ENCODE data around the gene ACACA.

The ACACA gene

DNA sequence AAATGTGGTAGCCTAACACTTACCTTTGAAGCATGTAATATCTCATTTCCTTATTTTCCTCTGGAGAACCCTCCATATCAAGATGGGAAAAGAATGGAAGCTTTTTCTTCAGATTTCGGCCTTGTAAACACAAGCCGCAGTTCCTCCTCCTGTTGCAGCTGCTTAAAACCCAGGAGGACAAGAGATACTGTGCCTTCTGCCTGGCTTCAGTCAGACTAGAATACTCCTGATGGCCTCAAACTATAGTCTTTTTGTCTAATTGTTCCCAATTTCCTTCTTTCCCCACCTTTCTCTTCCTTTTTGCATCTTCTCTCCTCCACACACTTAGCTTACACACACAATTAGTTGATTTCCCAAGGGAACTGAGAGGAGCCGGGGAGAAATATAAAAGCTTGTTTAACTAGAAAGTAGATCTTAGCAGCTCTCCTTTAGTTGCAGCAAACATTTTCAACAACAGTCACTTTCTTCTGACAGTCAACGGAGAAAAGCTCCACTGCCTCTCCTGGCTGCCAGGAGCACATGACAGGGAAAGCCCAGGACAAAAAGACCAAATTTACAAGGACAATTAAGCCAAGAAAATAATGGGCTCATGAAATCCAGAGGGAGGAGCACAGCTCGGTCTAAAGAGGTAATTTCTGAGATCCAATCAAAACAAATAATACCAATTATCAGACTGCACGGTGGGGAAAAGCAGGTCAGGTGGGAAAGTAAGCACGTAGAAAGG is 107.2 kb downstream of the ACACA start:
- in situ Hi-C loops (cut with MboI; ENCODE audit: low sequenced_read_pairs), result no loop called here

DNA sequence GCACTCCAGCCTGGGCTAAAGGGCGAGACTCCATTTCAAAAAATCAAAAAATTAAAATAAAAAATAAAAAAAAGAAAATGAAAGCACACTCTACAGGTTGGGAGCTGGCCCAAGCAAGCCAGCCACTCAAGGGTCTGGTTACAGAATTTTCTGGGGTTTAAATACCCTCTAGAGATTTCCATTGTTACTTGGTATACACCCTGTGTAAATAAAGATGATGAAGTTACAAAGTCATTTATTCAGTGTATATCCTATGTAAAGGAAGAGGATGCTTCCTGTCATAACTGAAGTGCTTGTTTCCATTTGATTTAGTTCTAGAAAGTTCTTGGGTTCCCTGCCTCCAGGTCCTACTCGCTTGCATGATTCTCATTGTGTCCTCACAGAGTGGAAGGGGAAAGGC is 110.7 kb downstream of the ACACA start:
- in situ Hi-C loops (cut with MboI; ENCODE audit: low sequenced_read_pairs), result no loop called here

DNA sequence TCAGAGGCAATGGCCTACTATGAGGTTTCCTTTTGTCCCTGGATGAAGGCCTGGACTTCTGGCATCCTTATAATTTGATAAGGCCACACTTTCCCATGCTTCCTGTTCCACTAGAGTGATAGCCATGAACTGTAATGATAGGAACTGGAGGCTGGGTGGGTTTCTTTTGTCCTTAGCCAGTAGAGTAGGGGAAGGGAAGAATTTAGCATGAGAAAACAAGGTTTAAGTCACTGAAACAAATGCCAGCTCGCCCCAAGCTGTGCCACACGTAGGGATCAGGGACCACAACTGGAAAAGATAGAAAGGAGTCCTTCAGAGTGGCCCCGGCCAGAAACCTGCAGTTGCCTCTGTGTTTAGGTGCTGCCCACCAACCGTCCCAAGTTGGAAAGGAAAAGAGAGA is 111.7 kb downstream of the ACACA start:
- in situ Hi-C loops (cut with MboI; ENCODE audit: low sequenced_read_pairs), result no loop called here

DNA sequence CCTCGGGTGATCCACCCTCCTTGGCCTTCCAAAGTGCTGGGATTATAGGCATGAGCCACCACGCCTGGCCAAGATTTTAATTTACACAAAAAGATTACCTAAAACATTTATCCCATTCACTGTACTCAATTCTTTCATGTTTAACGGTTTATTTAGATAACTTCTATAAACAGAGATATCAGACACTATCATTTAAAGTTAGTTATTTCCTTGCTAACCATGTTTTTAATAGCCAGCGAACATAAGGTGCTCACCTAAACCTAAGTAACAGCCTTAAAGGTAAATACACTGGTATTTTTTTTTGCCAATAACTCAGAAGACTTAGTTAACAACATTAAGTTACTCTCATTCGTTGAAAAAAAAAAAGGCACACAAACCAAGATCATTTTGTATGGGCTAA is 112.9 kb downstream of the ACACA start:
- in situ Hi-C loops (cut with MboI; ENCODE audit: low sequenced_read_pairs), result no loop called here

DNA sequence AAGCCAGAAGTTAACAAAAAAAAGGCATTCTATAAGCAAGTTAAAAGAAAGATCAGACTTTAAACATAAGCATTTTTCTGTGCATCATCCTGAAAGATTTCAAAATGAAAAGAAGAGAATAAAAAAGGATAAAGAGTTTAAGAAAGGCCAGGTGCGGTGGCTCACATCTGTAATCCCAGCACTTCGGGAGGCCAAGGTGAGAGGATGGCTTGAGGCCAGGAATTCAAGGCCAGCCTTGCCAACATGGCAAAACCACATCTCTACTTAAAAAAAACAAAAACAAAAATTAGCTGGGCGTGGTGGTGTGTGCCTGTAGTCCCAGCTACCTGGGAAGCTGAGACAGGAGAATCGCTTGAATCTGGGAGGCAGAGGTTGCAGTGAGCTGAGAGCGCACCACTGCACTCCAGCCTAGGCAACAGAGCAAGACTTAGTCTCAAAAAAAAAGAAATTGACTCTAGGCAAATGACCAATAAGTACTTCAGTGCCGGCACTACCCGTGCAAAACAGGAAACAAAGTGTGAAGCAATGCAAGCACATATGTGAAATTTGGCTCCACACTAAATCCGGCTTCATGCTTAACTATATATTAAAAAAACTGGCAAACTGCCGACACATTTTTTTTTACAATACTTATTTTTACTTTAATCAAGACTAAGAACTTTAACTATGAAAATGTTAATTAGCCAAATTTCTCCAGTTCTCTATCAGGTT is 114.1 kb downstream of the ACACA start:
- in situ Hi-C loops (cut with MboI; ENCODE audit: low sequenced_read_pairs), result no loop called here

DNA sequence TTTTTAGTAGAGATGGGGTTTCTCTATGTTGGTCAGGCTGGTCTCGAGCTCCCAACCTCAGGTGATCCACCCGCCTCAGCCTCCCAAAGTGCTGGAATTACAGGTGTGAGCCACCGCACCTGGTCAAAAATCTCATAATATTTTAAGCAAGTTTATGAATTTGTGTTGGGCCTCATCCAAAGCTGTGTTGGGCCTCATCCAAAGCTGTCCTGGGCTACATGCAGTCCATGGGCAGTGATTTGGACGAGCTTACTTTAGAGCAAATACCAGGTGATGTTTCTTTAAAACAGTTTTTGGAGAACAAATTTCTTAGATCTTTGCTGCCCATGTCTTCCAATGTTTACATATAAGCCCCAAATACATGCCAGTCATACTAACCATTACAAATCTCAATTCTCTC is 115.3 kb downstream of the ACACA start:
- in situ Hi-C loops (cut with MboI; ENCODE audit: low sequenced_read_pairs), result no loop called here

DNA sequence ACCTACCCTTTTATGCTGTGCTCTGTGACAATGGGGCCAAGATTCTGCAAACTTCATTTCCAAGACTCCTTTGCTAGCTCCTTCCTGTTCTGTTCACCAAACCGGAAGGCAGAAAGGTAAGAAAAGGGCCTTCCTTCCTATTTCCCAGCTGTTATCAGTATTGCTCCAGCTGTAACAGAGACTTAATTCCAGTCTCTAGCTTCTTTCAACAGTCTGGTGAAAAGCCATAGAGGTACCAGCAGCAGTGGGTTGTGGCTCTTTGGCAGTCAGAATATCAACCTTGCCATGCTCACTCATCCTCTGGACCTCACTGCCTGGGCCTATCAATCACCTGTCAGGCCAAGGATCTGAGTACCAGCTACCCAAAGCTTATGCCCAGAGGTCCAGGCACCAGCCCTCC is 120.2 kb downstream of the ACACA start:
- in situ Hi-C loops (cut with MboI; ENCODE audit: low sequenced_read_pairs), result no loop called here

DNA sequence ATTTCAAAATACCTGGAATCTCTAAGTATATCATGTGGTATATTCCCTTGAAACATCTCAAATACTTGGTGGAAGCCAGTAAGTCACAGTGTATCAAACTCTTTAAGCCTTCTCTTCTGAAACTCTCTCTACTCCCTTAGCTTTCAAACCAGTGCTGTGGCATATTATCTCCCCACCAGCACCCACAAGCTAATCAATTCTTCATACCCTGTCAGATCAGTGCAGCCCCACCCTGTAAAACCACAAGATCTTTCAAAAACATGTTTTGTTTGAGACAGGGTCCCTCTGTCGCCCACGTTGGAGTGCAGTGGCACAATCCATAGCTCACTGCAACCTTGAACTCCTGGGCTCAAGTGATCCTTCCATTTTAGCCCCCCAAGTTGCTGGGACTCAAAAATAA is 122.4 kb downstream of the ACACA start:
- in situ Hi-C loops (cut with MboI; ENCODE audit: low sequenced_read_pairs), result no loop called here

DNA sequence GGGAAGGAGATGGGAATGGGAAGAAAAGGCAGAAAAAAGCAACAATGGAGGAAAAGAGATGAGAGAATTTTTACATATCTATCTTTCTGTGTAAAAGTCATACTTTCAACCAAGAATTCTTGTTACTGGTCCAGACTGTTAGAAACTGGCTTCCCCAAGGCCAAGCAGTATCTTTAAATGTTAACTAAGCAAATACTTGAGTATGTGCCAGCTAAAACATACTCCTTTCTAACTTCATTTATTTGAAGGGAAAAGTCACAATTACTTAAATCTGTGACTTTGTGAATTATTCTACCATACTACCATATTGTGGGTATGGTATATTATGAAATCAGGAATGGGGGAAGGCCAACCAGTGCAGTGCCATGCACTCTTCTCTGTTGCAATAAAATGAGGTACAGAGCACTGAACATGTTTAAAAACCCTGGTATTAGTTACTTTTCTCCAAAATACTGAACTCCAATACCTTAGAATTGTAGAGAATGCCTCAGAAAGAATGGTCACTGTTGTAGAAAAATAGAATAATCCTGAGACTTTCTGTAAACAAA is 123.1 kb downstream of the ACACA start:
- in situ Hi-C loops (cut with MboI; ENCODE audit: low sequenced_read_pairs), result no loop called here

DNA sequence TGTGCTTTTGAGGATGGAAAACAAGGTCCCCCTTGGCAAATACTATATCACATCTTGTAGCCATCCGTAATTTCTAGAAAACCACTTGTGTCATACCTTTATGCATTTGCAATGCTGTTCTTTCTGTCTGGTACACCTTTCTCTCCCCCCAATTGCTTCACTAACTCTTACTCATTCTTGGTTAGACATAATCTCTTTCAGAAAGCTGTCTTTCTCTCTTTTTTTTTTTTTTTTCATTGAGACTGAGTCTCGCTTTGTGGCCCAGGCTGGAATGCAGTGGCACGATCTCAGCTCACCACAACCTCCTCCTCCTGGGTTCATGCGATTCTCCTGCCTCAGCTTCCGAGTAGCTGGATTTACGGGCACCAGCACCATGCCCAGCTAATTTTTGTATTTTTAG is 125.8 kb downstream of the ACACA start:
- in situ Hi-C loops (cut with MboI; ENCODE audit: low sequenced_read_pairs), result no loop called here

DNA sequence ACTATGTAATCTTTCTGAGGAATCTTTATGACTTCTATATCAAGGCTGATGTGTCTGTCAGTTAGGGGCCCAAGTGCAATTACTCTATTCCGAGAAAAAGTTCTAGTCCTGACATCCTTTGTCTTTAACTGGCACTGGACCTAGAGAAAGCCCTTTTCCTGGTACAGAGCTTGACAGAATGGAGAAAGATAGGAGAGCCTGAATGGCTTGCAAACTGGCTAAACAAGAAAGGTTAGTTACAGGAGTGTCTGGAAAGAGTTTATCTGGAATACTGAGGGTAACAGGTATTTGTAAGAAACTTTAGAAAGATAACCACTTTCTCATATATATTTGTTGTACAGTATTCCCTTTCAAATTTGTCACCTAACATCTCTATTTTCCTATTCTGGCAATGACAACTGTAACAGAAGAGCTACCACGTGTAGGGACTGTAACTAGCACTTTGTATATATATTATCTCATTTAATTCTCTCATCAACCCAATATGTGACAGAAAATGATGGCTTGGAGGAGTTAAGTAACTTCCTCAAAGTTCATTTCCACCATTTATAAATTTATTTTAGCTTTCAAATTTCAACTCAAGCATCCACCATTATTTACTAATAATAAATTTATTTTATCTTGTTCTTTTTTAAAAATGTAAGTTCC is 128.3 kb downstream of the ACACA start:
- in situ Hi-C loops (cut with MboI; ENCODE audit: low sequenced_read_pairs), result no loop called here

DNA sequence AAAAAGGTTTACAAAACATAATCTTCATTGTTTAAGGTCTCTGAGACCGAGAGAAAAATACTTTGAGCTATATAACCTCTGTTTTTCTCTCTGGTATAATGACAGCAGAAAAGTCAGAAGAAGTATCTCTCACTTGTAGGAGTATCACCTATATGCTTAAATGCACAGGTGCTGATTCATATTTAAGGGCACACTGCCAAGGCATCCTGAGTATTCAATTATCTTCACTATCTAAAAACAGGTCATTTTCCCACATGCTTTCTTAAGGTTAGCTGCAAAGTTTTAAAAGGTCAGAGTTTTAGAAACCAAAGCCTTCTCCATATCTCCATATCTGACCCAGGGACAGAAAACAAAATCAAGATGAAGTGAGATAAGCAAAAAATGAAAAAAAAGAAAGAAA is 130.2 kb downstream of the ACACA start:
- in situ Hi-C loops (cut with MboI; ENCODE audit: low sequenced_read_pairs), result no loop called here

DNA sequence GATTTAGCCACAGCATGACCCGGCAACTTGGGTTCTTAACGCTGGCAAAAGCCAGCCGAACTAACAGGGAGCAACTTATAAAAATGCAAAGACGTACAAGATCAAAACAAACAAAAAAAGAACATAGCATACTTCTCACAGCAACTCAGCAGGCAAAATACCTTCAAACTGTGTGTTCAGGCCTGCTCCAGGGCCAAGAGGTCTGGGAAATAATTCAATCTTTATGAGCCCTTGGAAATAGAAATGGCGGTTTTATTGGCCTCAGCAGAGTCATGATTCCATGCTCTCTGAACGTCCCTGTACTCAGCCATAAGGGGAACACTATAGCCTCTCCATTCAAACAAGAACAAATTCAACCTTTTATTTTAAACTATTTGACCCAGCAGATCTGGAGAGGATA is 132.2 kb downstream of the ACACA start:
- in situ Hi-C loops (cut with MboI; ENCODE audit: low sequenced_read_pairs), result no loop called here

DNA sequence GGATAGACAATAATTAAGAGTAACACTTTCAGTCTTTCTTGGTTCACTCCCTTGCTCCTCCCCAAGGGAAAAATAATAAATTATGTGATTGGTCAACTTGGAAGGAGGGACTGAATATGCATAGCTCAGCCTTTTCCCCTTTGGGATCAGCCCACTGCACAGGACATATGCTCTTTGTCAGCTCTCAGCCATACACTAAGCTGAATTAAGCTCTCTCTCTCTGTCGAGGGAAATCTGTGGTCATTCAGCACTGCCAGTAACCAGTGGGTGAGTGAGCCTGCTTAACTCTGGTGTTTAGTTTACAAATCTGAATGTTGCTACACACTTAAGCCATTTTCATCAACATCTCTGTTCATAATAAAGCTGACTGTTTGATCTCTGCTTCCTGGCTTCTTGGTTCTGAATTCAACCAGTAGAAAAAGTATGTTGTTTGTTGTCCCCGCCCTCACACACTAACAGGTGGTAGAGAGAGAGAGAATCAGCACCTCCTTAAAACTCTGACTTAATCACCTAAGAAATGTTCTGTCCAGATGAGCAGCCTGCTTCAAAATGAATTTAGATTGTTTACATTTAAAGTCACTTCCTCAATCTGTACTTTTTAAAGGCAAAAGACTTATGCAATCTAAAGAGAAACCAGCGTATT is 133.1 kb downstream of the ACACA start:
- in situ Hi-C loops (cut with MboI; ENCODE audit: low sequenced_read_pairs), result no loop called here

DNA sequence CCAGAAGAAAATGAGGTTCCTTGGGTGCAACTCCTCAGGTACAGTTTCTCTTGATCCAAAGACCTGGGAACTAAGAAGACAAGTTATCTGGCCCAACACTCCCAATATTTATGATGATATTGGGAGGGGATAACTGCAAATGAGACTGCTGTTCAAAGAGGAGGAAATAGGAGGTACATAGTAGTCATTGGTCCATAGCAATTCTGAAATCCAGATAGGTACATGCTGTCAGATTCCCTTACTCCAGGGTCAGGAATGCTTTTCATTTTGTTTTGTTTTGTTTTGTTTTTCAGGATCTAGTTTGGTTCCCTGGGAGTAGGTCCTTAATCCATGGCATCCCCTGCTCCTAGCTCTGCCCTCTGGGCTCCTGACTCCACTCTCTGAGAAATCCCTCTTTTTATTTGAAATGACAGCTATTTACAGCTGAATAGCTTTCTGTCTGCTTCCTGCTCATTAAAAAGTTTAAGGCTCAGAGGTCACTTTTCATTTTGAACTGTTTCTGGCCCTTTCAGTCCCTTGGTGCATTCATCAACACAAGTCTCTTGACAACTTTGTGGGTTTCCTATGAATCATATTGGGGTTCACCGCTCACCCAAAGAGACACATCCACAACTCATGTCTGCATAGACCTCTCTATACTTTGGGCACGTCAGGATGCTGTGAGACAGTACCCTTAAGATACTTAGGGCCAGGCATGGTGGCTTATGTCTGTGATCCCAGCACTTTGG is 141.0 kb downstream of the ACACA start:
- in situ Hi-C loops (cut with MboI; ENCODE audit: low sequenced_read_pairs), result no loop called here

DNA sequence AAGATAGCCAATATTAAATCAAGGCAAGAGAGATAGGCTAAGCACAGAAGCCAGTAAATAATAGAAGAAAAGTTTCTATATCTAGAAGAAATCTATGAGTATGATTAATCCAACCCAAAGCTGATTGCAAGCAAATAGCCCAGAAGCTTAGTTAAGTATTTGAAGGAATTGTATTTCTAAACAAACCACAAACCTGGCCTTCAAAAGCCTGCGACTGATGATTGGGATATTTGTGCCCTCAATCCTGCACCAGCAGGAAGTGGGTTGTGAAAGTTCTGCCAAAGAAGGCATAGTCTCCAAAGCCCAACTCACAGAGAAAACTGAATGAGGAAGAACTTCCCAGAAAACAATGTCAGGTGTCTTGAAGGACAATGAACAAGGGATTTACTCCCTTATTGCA is 145.3 kb downstream of the ACACA start:
- in situ Hi-C loops (cut with MboI; ENCODE audit: low sequenced_read_pairs), result no loop called here

DNA sequence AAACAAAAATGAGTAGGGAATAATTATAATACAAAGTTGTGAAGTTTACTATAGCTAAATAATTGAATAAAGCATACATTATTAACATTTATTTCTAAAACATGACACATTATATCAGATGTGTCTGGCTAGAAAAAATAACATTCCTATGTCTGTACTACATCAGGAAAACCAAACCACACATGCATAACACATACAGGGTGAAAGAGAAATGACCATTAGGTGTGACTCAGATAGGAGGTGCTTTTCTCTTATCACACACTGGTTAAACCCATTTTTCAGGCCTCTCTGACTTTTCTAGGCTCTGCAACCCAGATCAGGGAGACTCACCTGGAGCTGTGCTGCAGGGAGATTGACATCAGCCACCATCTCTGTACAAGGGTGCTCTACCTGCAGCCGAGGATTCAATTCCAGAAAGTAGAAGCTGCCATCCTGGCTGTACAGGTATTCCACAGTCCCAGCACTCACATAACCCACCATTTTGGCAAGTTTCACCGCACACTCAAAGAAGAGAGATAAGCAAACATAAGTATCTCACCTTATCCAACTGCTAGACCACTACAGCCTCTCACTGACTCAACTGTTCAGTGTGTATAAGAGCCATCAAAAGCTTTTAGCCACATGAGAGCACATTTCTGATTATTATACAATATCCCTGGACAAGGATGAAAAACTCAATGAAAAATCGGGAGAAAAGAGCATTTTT is 147.5 kb downstream of the ACACA start:
- in situ Hi-C loops (cut with MboI; ENCODE audit: low sequenced_read_pairs), result no loop called here

DNA sequence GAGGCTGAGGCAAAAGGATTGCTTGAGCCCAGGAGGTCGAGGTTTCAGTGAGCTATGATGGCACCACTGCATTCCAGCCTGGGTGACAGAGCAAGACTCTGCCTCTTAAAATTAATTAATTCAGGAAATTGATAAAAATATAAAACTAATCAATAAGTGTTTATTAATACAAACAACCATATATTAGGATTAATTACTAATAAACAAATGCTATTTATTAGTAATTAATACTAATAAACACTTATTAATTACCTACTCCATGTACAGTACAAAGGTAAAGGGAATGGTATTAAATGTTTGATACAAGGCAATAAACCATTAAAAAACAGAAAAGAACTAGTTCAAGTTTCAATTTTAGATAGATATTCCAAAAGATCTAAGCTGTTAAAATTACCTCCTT is 150.0 kb downstream of the ACACA start:
- in situ Hi-C loops (cut with MboI; ENCODE audit: low sequenced_read_pairs), result no loop called here

DNA sequence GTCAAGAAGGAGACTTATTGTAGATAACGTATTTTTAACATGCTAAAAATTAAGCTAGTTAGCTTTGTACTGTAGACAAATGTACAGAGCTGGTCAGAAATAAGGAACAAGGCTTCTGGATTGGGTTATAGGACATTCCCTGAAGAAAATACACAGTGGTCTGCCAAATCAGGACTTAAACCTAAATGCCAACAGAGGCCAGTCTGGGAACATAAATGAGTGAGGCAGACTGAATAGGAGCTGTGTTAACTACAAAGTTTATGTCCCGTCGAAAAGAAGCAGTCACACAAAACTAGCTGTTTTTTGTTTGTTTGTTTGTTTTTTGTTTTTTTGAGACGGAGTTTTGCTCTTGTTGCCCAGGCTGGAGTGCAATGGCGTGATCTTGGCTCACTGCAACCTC is 151.2 kb downstream of the ACACA start:
- in situ Hi-C loops (cut with MboI; ENCODE audit: low sequenced_read_pairs), result no loop called here

DNA sequence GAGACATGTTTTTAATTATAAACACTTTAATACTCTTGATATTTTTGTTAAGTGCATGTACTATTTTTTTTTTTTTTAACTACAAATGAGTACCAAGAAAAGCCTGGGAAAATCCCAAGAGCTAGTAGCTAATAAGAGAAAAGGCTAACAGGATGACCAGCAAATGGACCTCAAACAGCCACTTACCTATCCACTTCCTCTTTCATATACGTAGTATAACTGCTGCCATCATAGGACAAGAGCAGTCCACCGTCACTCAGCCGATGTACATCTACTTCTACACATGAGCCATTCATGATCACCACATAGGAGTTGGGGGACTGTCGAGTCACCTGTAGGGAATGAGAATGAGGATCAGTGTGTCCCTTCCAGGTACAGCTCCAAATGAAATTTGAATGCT is 158.8 kb downstream of the ACACA start:
- in situ Hi-C loops (cut with MboI; ENCODE audit: low sequenced_read_pairs), result loop anchor here (25.0 kb wide), 1 partner anchor 636 kb away; the partner anchor contains the start of gene MRM1

All from HL-60/S4 treated with retinoic acid at 250 ng/mL for 4 days and 3 days (cell line).